ENCODE measurements around the gene GADD45GIP1. TPM values are rescaled to one million over a fixed set of nuclear protein-coding genes. Genes with fewer than 3 reads are reported as not detected.
A peak's percentile ranks its signal among the peaks of the same experiment; 100 is the strongest.

Gene GADD45GIP1
- total RNA-seq: 27.1 and 36.0 TPM in 2 replicates

DNA sequence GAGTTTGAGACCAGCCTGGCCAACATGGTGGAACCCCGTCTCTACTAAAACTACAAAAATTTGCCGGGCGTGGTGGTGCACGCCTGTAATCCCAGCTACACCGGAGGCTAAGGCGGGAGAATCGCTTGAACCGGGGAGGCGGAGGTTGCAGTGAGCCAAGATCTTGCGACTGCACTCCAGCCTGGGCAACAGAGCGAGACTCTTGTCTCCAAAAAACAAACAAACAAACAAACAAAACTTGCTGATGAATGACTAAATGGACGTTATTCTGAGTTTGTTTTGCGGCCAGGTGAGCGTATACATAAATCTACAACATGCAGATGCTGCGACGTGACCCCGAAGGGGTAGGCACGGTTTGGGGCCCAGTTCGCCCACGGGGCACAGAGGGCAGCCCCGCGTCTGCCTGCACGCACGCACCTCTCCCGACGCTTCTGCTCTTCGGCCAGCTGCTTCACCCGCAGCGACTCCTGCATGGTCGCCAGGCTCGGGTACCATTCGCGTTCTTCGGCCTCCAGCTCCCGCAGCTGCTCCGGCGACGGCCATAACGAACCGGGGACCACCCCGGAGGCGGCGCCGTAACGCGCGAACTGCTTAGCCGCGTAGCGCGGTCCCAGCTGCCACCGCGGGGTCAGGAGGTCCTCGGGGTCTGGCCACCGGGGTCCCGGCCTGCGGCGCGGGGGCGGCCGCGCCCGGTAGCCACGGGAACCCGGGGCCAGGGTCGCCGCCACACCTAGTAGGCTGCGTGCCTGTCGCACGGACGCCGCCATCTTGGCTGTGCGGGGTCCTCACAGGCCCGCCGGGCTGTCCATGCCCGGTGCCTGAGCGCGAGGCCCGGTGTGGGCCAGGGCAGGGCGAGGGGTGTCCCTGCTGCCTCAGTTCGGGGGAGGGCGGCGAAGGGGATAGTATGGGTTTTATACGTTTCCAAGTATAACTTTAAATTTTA, at the start of gene GADD45GIP1:
Gene GADD45GIP1 (minus strand): TSS at position 778 of the 943 bp plus-strand sequence. CDS start 11 bp downstream, at position 767.
- TF ChIP-seq, protein P1, sequence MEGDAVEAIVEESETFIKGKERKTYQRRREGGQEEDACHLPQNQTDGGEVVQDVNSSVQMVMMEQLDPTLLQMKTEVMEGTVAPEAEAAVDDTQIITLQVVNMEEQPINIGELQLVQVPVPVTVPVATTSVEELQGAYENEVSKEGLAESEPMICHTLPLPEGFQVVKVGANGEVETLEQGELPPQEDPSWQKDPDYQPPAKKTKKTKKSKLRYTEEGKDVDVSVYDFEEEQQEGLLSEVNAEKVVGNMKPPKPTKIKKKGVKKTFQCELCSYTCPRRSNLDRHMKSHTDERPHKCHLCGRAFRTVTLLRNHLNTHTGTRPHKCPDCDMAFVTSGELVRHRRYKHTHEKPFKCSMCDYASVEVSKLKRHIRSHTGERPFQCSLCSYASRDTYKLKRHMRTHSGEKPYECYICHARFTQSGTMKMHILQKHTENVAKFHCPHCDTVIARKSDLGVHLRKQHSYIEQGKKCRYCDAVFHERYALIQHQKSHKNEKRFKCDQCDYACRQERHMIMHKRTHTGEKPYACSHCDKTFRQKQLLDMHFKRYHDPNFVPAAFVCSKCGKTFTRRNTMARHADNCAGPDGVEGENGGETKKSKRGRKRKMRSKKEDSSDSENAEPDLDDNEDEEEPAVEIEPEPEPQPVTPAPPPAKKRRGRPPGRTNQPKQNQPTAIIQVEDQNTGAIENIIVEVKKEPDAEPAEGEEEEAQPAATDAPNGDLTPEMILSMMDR (IDR thresholded peaks at IDR 0.05; ENCODE audit: insufficient read depth, low read length, severe bottlenecking): no peak
- H3K27me3 ChIP-seq (ENCODE audit: control insufficient read depth, insufficient read depth, low read length): no peaks in the 10 kb centered on the region
- peak within 1 kb of the TSS; percentile 64 for H3K4me3 ChIP-seq (ENCODE audit: low read depth, low read length)
- H3K36me3 ChIP-seq (ENCODE audit: control insufficient read depth, insufficient read depth, low read length): peaks cover 13% of the 10 kb centered on the region
- no peak for FAIRE-seq
- no peak for DNase-seq (ENCODE audit: low read depth)

- no peak for FAIRE-seq
- Histone ChIP-seq H3K27me3 (ENCODE audit: control insufficient read depth, insufficient read depth, low read length) (peaks cover 2% of the 10 kb centered on the region), H3K36me3 (ENCODE audit: control insufficient read depth, insufficient read depth, low read length) (no peaks in the 10 kb centered on the region), H3K4me3 (ENCODE audit: low read depth, low read length) (no peak overlapping the region)
- DNase-seq (ENCODE audit: low read depth): no peak
- TF ChIP-seq, protein P1 (IDR thresholded peaks at IDR 0.05; ENCODE audit: insufficient read depth, low read length, severe bottlenecking): no peak
Measured at GRCh38 chr19:13005861-13006370, 48.9 kb upstream of the GADD45GIP1 start.

DNA sequence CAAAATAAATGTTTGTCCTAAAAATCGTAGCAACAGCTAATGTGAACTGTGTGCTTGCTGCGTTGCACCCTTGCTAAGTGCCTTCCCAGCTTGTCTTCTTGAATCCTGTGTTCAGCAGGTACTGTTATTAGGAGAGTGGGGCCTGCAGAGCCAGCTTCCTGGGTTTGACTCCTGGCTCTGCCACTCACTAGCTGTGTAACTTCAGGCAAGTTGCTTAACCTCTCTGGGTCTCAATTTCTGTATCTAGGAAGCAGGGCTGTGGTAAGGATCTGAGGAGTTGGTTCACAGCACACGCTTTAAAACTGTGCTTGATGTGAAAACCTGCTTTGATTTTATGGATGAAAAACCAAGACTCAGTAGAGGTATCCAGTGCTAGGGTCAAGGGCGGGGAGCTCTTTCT, 48.2 kb upstream of the GADD45GIP1 start:
- DNase-seq (ENCODE audit: low read depth) (no peak), FAIRE-seq (no peak)
- Histone ChIP-seq H3K4me3 (ENCODE audit: low read depth, low read length) (no peak overlapping the region), H3K27me3 (ENCODE audit: control insufficient read depth, insufficient read depth, low read length) (no peaks in the 10 kb centered on the region), H3K36me3 (ENCODE audit: control insufficient read depth, insufficient read depth, low read length) (no peaks in the 10 kb centered on the region)
- TF ChIP-seq, protein P1 (IDR thresholded peaks at IDR 0.05; ENCODE audit: insufficient read depth, low read length, severe bottlenecking): no peak

GRCh38 chr19:13004273-13004672, 47.2 kb upstream of the GADD45GIP1 start:
- no peaks in the 10 kb centered on the region for H3K27me3 ChIP-seq (ENCODE audit: control insufficient read depth, insufficient read depth, low read length)
- DNase-seq (ENCODE audit: low read depth) (no peak), FAIRE-seq (peak; percentile 94)
- TF ChIP-seq, protein P1 (IDR thresholded peaks at IDR 0.05; ENCODE audit: insufficient read depth, low read length, severe bottlenecking): no peak
- H3K36me3 ChIP-seq (ENCODE audit: control insufficient read depth, insufficient read depth, low read length): no peaks in the 10 kb centered on the region
- no peak overlapping the region for H3K4me3 ChIP-seq (ENCODE audit: low read depth, low read length)

DNA sequence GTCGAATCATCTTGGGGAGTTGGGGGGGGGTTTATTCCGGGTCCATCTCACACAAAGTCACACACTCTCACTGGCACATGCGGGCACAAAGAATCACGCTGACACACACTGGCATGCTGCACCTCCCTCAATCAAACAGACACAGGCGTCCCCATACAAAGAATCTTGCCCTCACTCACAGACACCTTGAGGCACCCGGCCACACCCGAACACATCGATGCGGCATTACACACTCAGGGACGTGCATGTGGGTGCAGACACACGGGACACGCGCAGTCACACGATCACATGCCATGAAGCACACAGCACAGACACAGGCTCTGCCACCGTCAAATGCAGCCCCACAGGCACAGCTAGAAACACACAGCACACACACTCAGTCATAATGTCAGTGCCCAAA, 46.1 kb upstream of the GADD45GIP1 start:
- FAIRE-seq (peak; percentile 92), DNase-seq (ENCODE audit: low read depth) (no peak)
- Histone ChIP-seq H3K27me3 (ENCODE audit: control insufficient read depth, insufficient read depth, low read length) (no peaks in the 10 kb centered on the region), H3K4me3 (ENCODE audit: low read depth, low read length) (no peak overlapping the region), H3K36me3 (ENCODE audit: control insufficient read depth, insufficient read depth, low read length) (no peaks in the 10 kb centered on the region)
- TF ChIP-seq, protein P1 (IDR thresholded peaks at IDR 0.05; ENCODE audit: insufficient read depth, low read length, severe bottlenecking): no peak

All from bronchial epithelial cell (primary cell).